NCI-H345 treated with DMSO at 0.1 percent for 48 hours (cell line): ENCODE measurements around the gene NDRG2.

Experiments used
- DNase-seq: peaks from one replicate; lab custom pipeline; 2025; ENCODE audit not compliant: unreplicated experiment; lab: John Stamatoyannopoulos, UW

NDRG2 gene

GRCh38 chr14:21024585-21025370 is at the start of gene NDRG2:
NDRG2 (minus strand) TSS chr14:21025061; CDS start chr14:21023315, 1,746 bp downstream.
- DNase-seq, result no peak

GRCh38 chr14:21073921-21074320 is 49.1 kb upstream of the NDRG2 start:
- DNase-seq, result no peak

GRCh38 chr14:21072781-21073339 is 48.0 kb upstream of the NDRG2 start:
- no peak for DNase-seq

- DNase-seq, result no peak
Observed at GRCh38 chr14:21072031-21072473, 47.2 kb upstream of the NDRG2 start.

- peak; percentile 78 for DNase-seq
Observed at GRCh38 chr14:21071225-21072030, 46.6 kb upstream of the NDRG2 start.

GRCh38 chr14:21070610-21071224 is 45.9 kb upstream of the NDRG2 start:
- peak; percentile 58 for DNase-seq

DNA sequence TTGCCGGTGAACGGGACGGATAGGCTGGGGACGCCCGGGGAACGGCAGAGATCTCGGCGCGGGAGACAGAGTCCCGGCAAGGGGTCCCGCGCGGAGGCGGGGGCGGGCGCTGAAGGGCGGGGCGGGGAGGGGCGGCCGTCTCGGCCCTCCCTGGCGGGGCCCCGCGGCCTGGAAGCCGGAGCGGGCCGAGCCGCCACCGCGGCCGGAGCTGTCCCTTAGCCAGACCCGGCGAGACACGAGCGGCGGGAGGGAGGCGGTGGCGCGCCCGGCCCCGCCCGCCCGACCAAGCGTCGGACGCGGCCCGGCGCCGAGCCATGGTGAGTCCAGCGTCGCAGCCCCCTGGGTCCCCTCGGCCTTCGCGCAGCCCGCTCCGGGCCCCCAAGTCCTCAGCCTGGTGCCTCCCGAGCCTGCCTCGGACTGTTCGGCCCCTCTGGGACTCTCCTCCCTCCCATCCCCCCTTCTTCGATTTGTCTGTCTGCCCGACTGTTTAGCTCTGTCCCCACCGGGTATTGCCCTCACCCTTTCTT is 45.3 kb upstream of the NDRG2 start, which contains the start of gene ARHGEF40:
ARHGEF40 (plus strand) TSS at position 222 of the 527 bp plus-strand sequence; CDS start at position 315, 93 bp downstream.
- DNase-seq, result no peak

DNA sequence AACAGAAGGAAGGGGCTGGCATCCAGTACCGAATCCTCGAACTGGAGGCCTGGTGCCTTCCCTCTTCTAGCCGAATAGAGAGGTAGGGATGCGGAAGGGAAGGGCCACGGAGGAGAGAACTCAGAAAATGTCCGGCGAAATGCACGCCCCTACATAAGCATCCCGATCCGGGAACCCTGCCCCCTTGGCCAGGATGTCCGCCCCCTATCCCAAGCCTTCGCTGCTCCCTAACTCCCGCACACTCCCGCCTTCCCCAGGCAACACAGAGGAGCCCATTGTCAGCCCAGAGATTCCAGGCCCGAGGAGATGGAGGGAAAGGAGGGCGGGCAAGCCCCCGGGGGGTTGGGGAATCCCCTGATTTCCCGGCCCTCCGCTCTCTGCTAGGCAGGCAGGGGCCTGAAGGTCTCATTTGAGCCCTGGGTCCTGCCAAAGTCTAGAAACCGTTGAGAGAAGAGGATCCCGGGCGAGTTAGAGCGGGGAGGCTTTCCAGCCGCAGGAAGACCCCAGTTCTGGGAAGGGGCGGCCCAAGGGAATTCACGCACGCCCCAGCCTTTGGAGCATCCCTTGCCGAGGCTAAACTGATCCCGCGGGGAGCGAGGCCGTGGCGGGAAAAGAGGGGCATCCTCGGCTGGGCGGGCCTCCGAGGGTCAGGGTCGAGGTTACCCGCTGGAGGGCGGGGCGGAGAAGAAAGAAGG is 44.7 kb upstream of the NDRG2 start:
- peak; percentile 46 for DNase-seq

DNA sequence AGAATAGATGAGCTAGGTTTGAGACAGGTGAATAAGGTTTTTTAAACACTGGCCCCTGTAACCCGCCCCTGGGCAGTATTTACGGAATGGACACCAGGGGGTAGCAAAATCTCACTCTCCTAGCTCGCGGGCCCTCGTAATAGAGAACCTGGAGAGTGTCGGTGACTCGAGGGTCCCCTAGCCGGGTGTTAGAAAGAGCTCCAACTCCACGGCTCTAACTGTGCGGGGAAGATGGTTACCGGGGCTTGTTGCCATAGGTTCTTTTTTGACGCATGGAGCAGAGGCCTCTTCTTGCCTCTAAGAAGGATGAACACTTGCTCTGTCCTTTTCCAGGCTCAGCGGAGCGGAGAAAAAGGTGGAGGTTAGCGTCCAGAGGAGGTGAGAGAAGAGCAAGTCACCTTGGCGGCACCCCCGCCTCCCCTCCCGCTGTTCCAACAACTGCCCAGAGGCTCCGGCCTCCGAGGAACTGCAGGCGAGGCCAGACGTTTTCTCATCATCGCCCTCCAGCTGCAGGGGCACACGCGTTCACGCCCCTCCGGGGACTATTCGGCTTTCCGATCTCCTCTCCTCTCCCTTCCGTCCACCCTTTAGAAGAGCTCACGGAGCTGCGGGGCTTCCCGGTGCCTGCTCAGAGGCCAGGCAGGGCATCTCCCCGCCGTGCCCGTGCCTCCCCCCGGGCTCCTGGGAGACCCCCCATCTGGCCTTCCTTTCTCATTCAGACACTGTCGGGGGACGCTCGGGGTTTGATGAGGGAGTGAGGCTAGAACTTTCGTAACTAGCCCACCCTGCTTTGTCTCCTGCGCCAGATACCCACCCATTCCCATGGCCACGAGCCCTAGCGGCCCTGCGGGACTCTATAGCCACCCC is 43.9 kb upstream of the NDRG2 start:
- peak; percentile 59 for DNase-seq

- no peak for DNase-seq
Observed at GRCh38 chr14:21066882-21067502, 42.1 kb upstream of the NDRG2 start.

DNA sequence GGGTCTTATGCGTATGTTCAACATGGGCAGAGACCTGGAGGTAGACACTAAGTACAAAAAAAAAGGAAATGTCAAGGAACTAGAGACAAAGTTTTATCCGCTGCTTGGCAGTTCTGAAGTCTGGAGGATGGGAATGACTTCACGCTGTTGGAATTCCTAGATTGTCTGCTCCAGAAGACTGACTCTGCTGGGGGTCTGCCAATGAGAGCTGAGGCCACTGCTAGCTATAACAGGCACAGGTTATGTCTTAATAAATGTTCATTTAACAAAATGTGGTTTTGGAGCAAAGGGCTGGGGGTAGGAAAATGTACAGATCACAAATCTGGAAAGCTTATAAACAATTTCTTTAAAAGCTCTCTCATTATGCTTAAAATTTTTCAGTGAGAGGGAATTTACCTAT is 38.6 kb upstream of the NDRG2 start:
- DNase-seq, result no peak

GRCh38 chr14:21061347-21061668 is 36.4 kb upstream of the NDRG2 start:
- DNase-seq, result no peak

DNA sequence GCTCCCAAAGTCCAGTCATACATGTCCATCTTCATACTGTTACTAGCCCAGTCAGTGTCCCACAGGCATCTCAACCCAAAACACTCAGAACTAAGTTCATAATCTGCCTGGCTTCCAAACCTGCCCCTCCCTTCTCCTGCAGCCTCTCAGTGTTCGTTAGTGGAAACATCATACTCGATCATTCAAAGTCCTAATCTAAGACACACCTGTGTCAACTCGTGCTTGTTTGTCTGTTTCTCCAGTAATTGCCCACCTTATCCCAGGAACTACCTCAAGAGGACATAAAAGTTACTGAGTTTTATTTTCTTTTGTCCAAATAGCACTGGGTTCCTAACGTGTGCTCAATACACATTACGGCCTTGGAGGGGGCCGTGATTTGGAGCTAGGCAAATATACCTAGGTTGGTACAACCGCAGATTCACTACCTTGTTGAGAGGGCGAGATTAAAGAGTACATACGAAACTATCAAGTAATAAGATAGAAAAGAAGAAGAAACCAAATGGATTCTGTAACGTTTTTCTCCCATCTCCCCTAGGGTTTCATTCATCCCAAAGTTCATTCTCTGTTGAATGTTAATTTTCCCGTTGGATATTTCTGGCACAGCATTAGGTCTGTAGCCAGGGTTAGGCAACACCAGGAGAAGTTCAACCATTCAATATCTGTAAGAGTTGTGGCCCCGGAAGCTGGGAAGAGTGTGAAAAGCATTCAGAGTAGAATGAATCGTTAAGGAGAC is 35.9 kb upstream of the NDRG2 start:
- no peak for DNase-seq

DNA sequence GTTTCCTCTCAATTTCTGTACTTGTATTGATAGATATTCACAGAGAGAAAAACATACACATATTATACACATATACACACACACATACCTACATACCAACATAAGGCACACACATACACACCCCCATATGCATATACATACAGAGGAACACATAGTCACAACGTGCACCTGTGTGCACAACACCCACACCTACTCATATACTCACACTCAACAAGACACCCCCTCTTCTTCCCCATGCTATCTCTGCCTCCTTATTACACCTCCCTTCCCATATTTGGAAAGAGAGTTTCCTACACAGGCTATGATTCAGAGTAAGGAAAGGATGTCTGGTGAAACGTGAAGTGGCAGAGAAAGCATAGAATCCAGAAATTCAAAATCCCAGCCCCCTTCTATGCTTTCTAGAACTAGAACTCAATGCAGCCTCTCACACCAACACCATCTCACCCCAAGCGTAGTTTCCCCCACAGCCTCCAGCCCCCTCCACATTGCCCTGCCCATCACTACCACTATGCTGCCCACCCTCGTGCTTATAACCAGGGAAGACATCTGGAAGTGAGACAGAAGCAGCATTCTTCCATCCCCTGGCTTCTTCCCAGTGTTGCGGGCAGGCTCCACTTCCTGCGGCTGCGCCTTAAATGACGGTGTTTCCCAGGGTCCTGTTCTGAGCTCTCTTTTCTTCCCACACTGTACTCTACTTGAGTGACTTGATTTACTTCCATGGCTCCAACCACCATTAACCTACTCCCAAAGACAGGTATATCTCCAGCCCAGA is 35.2 kb upstream of the NDRG2 start:
- DNase-seq, result no peak

GRCh38 chr14:21058903-21059302 is 34.0 kb upstream of the NDRG2 start:
- no peak for DNase-seq

DNA sequence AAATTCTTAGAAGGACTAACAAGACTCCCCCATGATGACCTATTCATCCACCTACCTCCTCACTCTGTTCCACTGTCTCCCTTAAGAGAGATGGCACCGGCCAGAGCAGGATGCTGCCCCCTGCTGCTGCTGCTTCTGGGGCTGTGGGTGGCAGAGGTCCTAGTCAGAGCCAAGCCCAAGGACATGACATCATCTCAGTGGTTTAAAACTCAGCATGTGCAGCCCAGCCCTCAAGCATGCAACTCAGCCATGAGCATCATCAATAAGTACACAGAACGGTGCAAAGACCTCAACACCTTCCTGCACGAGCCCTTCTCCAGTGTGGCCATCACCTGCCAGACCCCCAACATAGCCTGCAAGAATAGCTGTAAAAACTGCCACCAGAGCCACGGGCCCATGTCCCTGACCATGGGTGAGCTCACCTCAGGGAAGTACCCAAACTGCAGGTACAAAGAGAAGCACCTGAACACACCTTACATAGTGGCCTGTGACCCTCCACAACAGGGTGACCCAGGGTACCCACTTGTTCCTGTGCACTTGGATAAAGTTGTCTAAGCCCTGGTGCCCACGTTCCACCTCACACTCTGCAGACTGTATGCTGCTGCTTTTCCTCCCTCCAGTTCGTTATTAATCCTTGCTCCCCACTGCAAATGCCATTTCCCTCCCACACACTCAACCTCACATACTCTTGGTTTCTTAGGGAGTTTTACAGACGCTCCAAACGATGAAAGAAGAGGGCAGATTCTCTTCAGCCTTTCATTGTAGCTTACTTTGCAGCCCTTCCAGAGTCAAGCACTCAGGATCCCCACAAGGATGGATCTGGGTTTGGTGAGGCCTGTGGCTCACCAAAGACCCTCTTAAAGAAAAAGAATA is 33.2 kb upstream of the NDRG2 start, which contains the start of gene RNASE8:
RNASE8 (plus strand) TSS at position 20 of the 873 bp plus-strand sequence; CDS start at position 91, 71 bp downstream.
- DNase-seq, result no peak
